OCI-LY7 (cell line): ENCODE data around the gene TWIST2. TPM values are rescaled to one million over a fixed set of nuclear protein-coding genes. Genes with fewer than 3 reads are reported as not detected.

Experiments used
- BruUV-seq: library from RNA; stranded (reverse); fragments of 400-500 nt; replicated peaks from 2 replicates; lab custom pipeline; 2021; lab: Mats Ljungman, UMichigan
- CTCF ChIA-PET: fragments of 300-600 bp; sonication (Branson Sonifier 250); formaldehyde crosslinking; loops from one replicate; lab custom pipeline; 2022; ENCODE audit warnings: antibody characterized with exemption; ENCODE audit not compliant: unreplicated experiment; lab: Charles Lee
- POLR2A ChIA-PET: fragments of 300-600 bp; sonication (Branson Sonifier 250); formaldehyde crosslinking; loops from one replicate; lab custom pipeline; 2022; ENCODE audit warnings: antibody characterized with exemption; lab: Charles Lee
- DNase-seq: peaks from one replicate; pipeline ENCODE4 v3.0.0-alpha.2; 2015; ENCODE audit warnings: low spot score
- H2AFZ ChIP-seq: fragments of 200-600 bp; sonication (generic), shearing (Covaris generic); 2 replicates; pipeline ENCODE4 v1.6.1; 2014; ENCODE audit warnings: mild to moderate bottlenecking, antibody characterized with exemption, low read length, moderate library complexity
- H3K27ac ChIP-seq: fragments of 200-600 bp; sonication (generic); 2 replicates; pipeline ENCODE4 v1.5.1; 2014; ENCODE audit warnings: mixed run types, low read depth, mild to moderate bottlenecking, moderate library complexity, low read length, inconsistent platforms; ENCODE audit not compliant: poor library complexity, severe bottlenecking
- H3K36me3 ChIP-seq: fragments of 200-600 bp; sonication (generic); 2 replicates; pipeline ENCODE4 v1.6.1; 2014; ENCODE audit warnings: mild to moderate bottlenecking, antibody characterized with exemption, low read length, moderate library complexity, mixed read lengths; ENCODE audit not compliant: insufficient read depth
- H3K4me1 ChIP-seq: fragments of 200-600 bp; sonication (generic); 2 replicates; pipeline ENCODE4 v1.5.1; 2014; ENCODE audit warnings: mild to moderate bottlenecking, low read length; ENCODE audit not compliant: insufficient read depth, poor library complexity, severe bottlenecking
- H3K4me2 ChIP-seq: fragments of 200-600 bp; sonication (generic); 2 replicates; pipeline ENCODE4 v1.6.1; 2014; ENCODE audit warnings: mild to moderate bottlenecking, low read length
- H3K4me3 ChIP-seq: fragments of 200-600 bp; sonication (generic); 2 replicates; pipeline ENCODE4 v1.5.1; 2014; ENCODE audit warnings: mild to moderate bottlenecking, low read depth, low read length; ENCODE audit not compliant: poor library complexity, severe bottlenecking
- H3K79me2 ChIP-seq: fragments of 200-600 bp; sonication (generic); 2 replicates; pipeline ENCODE4 v1.6.1; 2016; ENCODE audit warnings: low read depth, mild to moderate bottlenecking, low read length, moderate library complexity, mixed read lengths; ENCODE audit not compliant: insufficient read depth
- H3K9me2 ChIP-seq: fragments of 200-600 bp; sonication (generic); 2 replicates; pipeline ENCODE4 v1.6.1; 2016; ENCODE audit warnings: mild to moderate bottlenecking, low read length, mixed read lengths; ENCODE audit not compliant: insufficient read depth
- H3K9me3 ChIP-seq: fragments of 200-600 bp; sonication (generic); 2 replicates; pipeline ENCODE4 v1.6.1; 2014; ENCODE audit warnings: mild to moderate bottlenecking, mixed run types, low read length, mixed read lengths
- H4K20me1 ChIP-seq: fragments of 200-600 bp; sonication (generic); 2 replicates; pipeline ENCODE4 v1.6.1; 2014; ENCODE audit warnings: mild to moderate bottlenecking, antibody characterized with exemption, low read length, moderate library complexity, mixed read lengths; ENCODE audit not compliant: insufficient read depth
- CTCF ChIP-seq: fragments of 200-600 bp; sonication (generic); conservative IDR thresholded peaks from 2 replicates; pipeline ENCODE4 v1.5.1; 2014; ENCODE audit warnings: mild to moderate bottlenecking, antibody characterized with exemption, low read length, moderate library complexity, mixed read lengths
- EZH2phosphoT487 ChIP-seq: fragments of 200-600 bp; sonication (generic); IDR thresholded peaks from 2 replicates; pipeline ENCODE4 v1.6.1; 2018; ENCODE audit warnings: low read depth, borderline replicate concordance, mild to moderate bottlenecking, mixed run types, antibody characterized with exemption, low read length, moderate library complexity, mixed read lengths
- intact Hi-C: fragments of 100-400 bp; cut with micrococcal nuclease; formaldehyde crosslinking; loops from one replicate; pipeline ENCODE4 v1.10.0; 2022; ENCODE audit not compliant: unreplicated experiment
- total RNA-seq, 2 experiments: library from RNA; depleted of rRNA in 1 of 2; stranded (reverse); fragments of >200 nt in 1 of 2; shearing (Covaris generic) in 1 of 2; gene quantifications; 2 replicates each; pipeline ENCODE4 v1.2.3, GENCODE V29; 2014 to 2022

TWIST2 gene
- total RNA-seq, 2 experiments from 2014 or later, result not detected

GRCh38 chr2:238916176-238916874, 68.4 kb downstream of the TWIST2 start:
- H4K20me1 ChIP-seq, result no peaks in the 10 kb centered on the region
- CTCF ChIA-PET, result no interaction called here
- no TSS peak for BruUV-seq

GRCh38 chr2:238916875-238917590, 69.1 kb downstream of the TWIST2 start:
- POLR2A ChIA-PET, result no interaction called here
- H3K9me3 ChIP-seq, result no peaks in the 10 kb centered on the region
- no peaks in the 10 kb centered on the region for H3K36me3 ChIP-seq
- no peaks in the 10 kb centered on the region for H3K9me2 ChIP-seq
- CTCF ChIA-PET, result no interaction called here
- no peaks in the 10 kb centered on the region for H3K4me1 ChIP-seq
- DNase-seq, result no peak
- no peak overlapping the region for H3K27ac ChIP-seq
- H3K4me3 ChIP-seq, result no peak overlapping the region
- H3K4me2 ChIP-seq, result no peak overlapping the region
- no peak overlapping the region for H2AFZ ChIP-seq
- intact Hi-C loops, result no loop called here
- H4K20me1 ChIP-seq, result no peaks in the 10 kb centered on the region
- no peak for TF ChIP-seq CTCF
- no peak for TF ChIP-seq EZH2phosphoT487
- BruUV-seq, result no TSS peak
- H3K79me2 ChIP-seq, result no peaks in the 10 kb centered on the region

More at GRCh38 chr2:238916176-238916874, 68.4 kb downstream of the TWIST2 start:
- Histone ChIP-seq H3K9me3 (no peaks in the 10 kb centered on the region), H2AFZ (no peak overlapping the region), H3K4me3 (no peak overlapping the region), H3K4me1 (no peaks in the 10 kb centered on the region), H3K4me2 (no peak overlapping the region), H3K79me2 (no peaks in the 10 kb centered on the region), H3K36me3 (no peaks in the 10 kb centered on the region), H3K27ac (no peak overlapping the region), H3K9me2 (no peaks in the 10 kb centered on the region)
- intact Hi-C loops, result no loop called here
- POLR2A ChIA-PET, result no interaction called here
- DNase-seq, result no peak
- TF ChIP-seq EZH2phosphoT487, result no peak

DNA sequence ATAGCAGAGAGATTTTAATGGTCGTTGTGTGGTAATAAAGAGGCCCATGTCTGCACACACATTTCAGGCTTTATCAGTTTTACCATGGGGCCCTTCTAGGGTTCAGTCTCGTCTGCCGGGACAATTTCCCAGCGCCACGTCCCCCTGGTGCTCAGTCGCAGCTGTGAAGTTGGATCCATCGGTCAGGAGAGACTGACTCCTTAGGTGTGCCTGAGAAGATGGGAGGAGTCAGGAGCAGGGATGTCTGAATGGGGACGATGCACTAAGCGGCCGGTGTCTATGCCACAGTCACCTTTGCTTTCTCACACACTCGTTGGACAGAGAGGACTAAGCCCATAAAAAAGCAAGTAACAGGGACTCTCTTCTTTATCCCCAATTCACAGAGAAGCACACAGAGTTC, 71.4 kb downstream of the TWIST2 start:
- no peaks in the 10 kb centered on the region for H3K4me1 ChIP-seq
- no peaks in the 10 kb centered on the region for H3K79me2 ChIP-seq
- no peaks in the 10 kb centered on the region for H4K20me1 ChIP-seq
- intact Hi-C loops, result no loop called here
- no peak overlapping the region for H3K4me2 ChIP-seq
- no peaks in the 10 kb centered on the region for H3K9me2 ChIP-seq
- H2AFZ ChIP-seq, result no peak overlapping the region
- no peaks in the 10 kb centered on the region for H3K36me3 ChIP-seq
- TF ChIP-seq EZH2phosphoT487 (no peak), CTCF (no peak)
- no peaks in the 10 kb centered on the region for H3K9me3 ChIP-seq
- BruUV-seq, result no TSS peak
- no peak for DNase-seq
- H3K27ac ChIP-seq, result no peak overlapping the region
- CTCF ChIA-PET, result no interaction called here
- POLR2A ChIA-PET, result no interaction called here
- H3K4me3 ChIP-seq, result no peak overlapping the region
